Lower leg skin (tissue), 3 donors: ENCODE data around the gene PIK3CA.

Experiments used
- CTCF ChIP-seq, 3 donors: fragments of 450-650 bp; IDR thresholded peaks; one replicate each; pipeline ENCODE4 v1.5.1; 2016; ENCODE audit warnings: antibody characterized with exemption in 3 of 3, mild to moderate bottlenecking in 3 of 3, moderate library complexity in 2 of 3
- POLR2A ChIP-seq, 2 donors: fragments of 450-650 bp; IDR thresholded peaks; one replicate each; pipeline ENCODE4 v1.6.1; 2016 to 2017; ENCODE audit warnings: antibody characterized with exemption in 2 of 2, mild to moderate bottlenecking in 1 of 2, moderate library complexity in 1 of 2

- TF ChIP-seq CTCF (IDR thresholded peaks at IDR 0.05) (no peak), POLR2A (IDR thresholded peaks at IDR 0.05) (no peak)
These were observed 27.2 kb downstream of the PIK3CA start for GRCh38 chr3:179175358-179175757.
